Right renal pelvis (tissue), 4 donors: ENCODE measurements around the gene PCDHGA2. TPM values are rescaled to one million over a fixed set of nuclear protein-coding genes. Genes with fewer than 3 reads are reported as not detected.
"Not testable (repeated sequence)": the region's sequence is repeated elsewhere in the genome, so short reads cannot be mapped to it uniquely, and the experiment has no call there.

ENCODE experiments used
- DNase-seq, 4 donors: peaks; one replicate each; pipeline ENCODE4 v3.0.0-alpha.2; 2013; ENCODE audit warnings: low read depth in 4 of 4, low spot score in 3 of 4, missing footprints in 1 of 4
- polyA plus RNA-seq, 4 donors: library from polyadenylated mRNA; unstranded; fragments of 120-200 nt; gene quantifications; one replicate each; pipeline ENCODE4 v1.2.1, GENCODE V29; 2013; ENCODE audit not compliant: insufficient read length in 4 of 4

Gene PCDHGA2
- polyA plus RNA-seq, 4 donors: 5.8 to 7.7 (median 6.1) TPM

DNA sequence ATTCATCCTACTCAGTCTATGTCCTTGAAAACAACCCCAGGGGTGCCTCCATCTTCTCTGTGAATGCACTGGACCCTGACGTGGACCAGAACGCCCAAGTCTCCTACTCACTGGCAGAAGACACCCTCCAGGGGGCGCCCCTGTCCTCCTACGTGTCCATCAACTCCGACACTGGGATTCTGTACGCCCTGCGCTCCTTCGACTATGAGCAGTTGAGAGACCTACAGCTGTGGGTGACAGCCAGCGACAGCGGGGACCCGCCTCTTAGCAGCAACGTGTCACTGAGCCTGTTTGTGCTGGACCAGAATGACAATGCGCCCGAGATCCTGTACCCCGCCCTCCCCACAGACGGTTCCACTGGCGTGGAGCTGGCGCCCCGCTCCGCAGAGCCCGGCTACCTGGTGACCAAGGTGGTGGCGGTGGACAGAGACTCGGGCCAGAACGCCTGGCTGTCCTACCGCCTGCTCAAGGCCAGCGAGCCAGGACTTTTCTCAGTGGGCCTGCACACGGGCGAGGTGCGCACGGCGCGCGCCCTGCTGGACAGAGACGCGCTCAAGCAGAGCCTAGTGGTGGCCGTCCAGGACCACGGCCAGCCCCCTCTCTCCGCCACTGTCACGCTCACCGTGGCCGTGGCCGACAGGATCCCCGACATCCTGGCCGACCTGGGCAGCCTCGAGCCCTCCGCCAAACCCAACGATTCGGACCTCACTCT lies 37.0 kb downstream of the PCDHGA2 start:
- not testable (repeated sequence) for DNase-seq

GRCh38 chr5:141382469-141383294 lies 44.1 kb downstream of the PCDHGA2 start, which contains the start of gene PCDHGA7:
TSS of gene PCDHGA7 (plus strand) at chr5:141382742. CDS start at chr5:141382900, 158 bp downstream.
- no peak for DNase-seq

DNA sequence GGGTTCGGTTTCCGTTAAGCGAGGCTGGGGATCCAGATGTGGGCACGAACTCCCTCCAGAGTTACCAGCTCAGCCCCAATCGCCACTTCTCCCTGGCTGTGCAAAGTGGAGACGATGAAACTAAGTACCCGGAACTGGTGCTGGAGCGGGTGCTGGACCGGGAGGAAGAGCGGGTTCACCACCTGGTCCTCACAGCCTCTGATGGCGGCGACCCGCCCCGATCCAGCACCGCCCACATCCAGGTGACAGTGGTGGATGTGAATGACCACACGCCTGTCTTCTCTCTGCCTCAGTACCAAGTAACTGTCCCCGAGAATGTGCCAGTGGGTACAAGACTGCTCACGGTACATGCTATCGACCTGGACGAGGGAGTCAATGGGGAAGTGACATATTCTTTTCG lies 44.8 kb downstream of the PCDHGA2 start:
- DNase-seq: no peak

DNA sequence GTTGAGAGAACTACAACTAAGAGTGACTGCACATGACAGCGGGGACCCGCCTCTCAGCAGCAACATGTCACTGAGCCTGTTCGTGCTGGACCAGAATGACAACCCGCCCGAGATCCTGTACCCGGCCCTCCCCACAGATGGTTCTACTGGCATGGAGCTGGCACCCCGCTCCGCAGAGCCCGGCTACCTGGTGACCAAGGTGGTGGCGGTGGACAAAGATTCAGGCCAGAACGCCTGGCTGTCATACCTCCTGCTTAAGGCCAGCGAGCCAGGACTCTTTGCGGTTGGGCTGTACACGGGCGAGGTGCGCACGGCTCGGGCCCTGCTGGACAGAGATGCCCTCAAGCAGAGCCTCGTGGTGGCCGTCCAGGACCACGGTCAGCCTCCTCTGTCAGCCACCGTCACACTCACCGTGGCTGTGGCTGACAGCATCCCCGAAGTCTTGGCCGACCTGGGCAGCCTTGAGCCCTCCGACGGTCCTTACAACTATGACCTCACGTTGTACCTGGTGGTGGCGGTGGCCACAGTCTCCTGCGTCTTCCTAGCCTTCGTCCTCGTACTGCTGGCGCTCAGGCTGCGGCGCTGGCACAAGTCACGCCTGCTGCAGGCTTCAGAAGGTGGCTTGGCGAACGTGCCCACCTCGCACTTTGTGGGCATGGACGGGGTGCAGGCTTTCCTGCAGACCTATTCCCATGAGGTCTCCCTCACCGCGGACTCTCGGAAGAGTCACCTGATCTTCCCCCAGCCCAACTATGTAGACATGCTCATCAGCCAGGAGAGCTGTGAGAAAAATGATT lies 46.1 kb downstream of the PCDHGA2 start:
- DNase-seq: no peak

GRCh38 chr5:141387557-141388311 lies 49.2 kb downstream of the PCDHGA2 start, which contains the start of gene PCDHGB4:
TSS of gene PCDHGB4 (plus strand) at chr5:141387698. CDS start at chr5:141387885, 187 bp downstream.
- not testable (repeated sequence) for DNase-seq

GRCh38 chr5:141388661-141389060 lies 50.1 kb downstream of the PCDHGA2 start:
- DNase-seq: no peak

- no peak for DNase-seq
Observed at GRCh38 chr5:141389153-141390042, 50.8 kb downstream of the PCDHGA2 start.

- DNase-seq: no peak
Observed at GRCh38 chr5:141392429-141393198, 54.1 kb downstream of the PCDHGA2 start, which contains the start of gene PCDHGA8. TSS of gene PCDHGA8 (plus strand) at chr5:141392633. CDS start at chr5:141392814, 181 bp downstream.

Other genes starting within 250 kb of the PCDHGA2 start
- 1 to 10 TPM; 3.9 to 7.7 (median 4.9) TPM for gene PCDHB2, start 244.1 kb upstream of the PCDHGA2 start, polyA plus RNA-seq
- 1 to 10 TPM; 2.5 to 4.7 (median 3.4) TPM for gene PCDHB3, start 238.3 kb upstream of the PCDHGA2 start, polyA plus RNA-seq
- 1 to 10 TPM; 1.5 to 2.8 (median 2.1) TPM for gene PCDHB4, start 216.9 kb upstream of the PCDHGA2 start, polyA plus RNA-seq
- 1 to 10 TPM; 7.0 to 9.9 (median 8.2) TPM for gene PCDHB5, start 203.6 kb upstream of the PCDHGA2 start, polyA plus RNA-seq
- 1 to 10 TPM; 3.0 to 4.0 (median 3.4) TPM for gene PCDHB6, start 188.7 kb upstream of the PCDHGA2 start, polyA plus RNA-seq
- gene PCDHB7, start 166.1 kb upstream of the PCDHGA2 start, polyA plus RNA-seq: 1 to 10 TPM; 4.9 to 6.2 (median 5.9) TPM
- 1 to 10 TPM; 1.3 to 3.9 (median 2.6) TPM for gene PCDHB8, start 161.0 kb upstream of the PCDHGA2 start, polyA plus RNA-seq
- 1 to 10 TPM; 3.5 to 7.7 (median 5.2) TPM for gene PCDHB16, start 156.4 kb upstream of the PCDHGA2 start, polyA plus RNA-seq
- 1 to 10 TPM; 3.2 to 6.3 (median 3.8) TPM for gene PCDHB9, start 151.6 kb upstream of the PCDHGA2 start, polyA plus RNA-seq
- 1 to 10 TPM; 6.5 to 9.4 (median 7.7) TPM for gene PCDHB10, start 146.4 kb upstream of the PCDHGA2 start, polyA plus RNA-seq
- gene PCDHB11, start 139.1 kb upstream of the PCDHGA2 start, polyA plus RNA-seq: 1 to 10 TPM; 4.8 to 6.3 (median 5.1) TPM
- 1 to 10 TPM; 4.6 to 6.5 (median 5.5) TPM for gene PCDHB12, start 130.0 kb upstream of the PCDHGA2 start, polyA plus RNA-seq
- gene PCDHB13, start 124.8 kb upstream of the PCDHGA2 start, polyA plus RNA-seq: 1 to 10 TPM; 5.6 to 6.8 (median 6.3) TPM
- gene PCDHB14, start 115.4 kb upstream of the PCDHGA2 start, polyA plus RNA-seq: 10 to 100 TPM in 1 of 4 donors, 1 to 10 TPM in 3; 8.1 to 11.2 (median 8.8) TPM
- gene PCDHB15, start 93.4 kb upstream of the PCDHGA2 start, polyA plus RNA-seq: 10 to 100 TPM; 14.7 to 17.0 (median 16.0) TPM
- gene SLC25A2, start 34.7 kb upstream of the PCDHGA2 start, polyA plus RNA-seq: under 1 TPM in 1 of 4 donors, not detected in 3; 0.04 TPM
- 100 to 1,000 TPM; 146 to 183 (median 171) TPM for gene TAF7, start 18.0 kb upstream of the PCDHGA2 start, polyA plus RNA-seq
- 1 to 10 TPM in 2 of 4 donors, under 1 TPM in 2; 0.74 to 1.3 (median 0.96) TPM for gene PCDHGA1, start 8.2 kb upstream of the PCDHGA2 start, polyA plus RNA-seq
- gene PCDHGA3, start 5.1 kb downstream of the PCDHGA2 start, polyA plus RNA-seq: 1 to 10 TPM; 2.2 to 4.2 (median 3.1) TPM
- 1 to 10 TPM; 1.3 to 2.4 (median 2.0) TPM for gene PCDHGB1, start 11.3 kb downstream of the PCDHGA2 start, polyA plus RNA-seq
- gene PCDHGA4, start 16.3 kb downstream of the PCDHGA2 start, polyA plus RNA-seq: 1 to 10 TPM; 2.3 to 3.1 (median 2.5) TPM
- gene PCDHGB2, start 21.2 kb downstream of the PCDHGA2 start, polyA plus RNA-seq: 1 to 10 TPM; 3.4 to 4.7 (median 3.9) TPM
- gene PCDHGA5, start 25.4 kb downstream of the PCDHGA2 start, polyA plus RNA-seq: 1 to 10 TPM; 2.2 to 3.0 (median 2.5) TPM
- 1 to 10 TPM; 1.7 to 2.3 (median 2.0) TPM for gene PCDHGB3, start 31.5 kb downstream of the PCDHGA2 start, polyA plus RNA-seq
- 1 to 10 TPM; 5.4 to 9.1 (median 6.5) TPM for gene PCDHGA6, start 35.1 kb downstream of the PCDHGA2 start, polyA plus RNA-seq
- gene PCDHGA7, start 44.0 kb downstream of the PCDHGA2 start, polyA plus RNA-seq: 1 to 10 TPM; 2.1 to 2.8 (median 2.2) TPM
- gene PCDHGB4, start 48.9 kb downstream of the PCDHGA2 start, polyA plus RNA-seq: 1 to 10 TPM; 4.3 to 6.6 (median 6.0) TPM
- gene PCDHGA8, start 53.9 kb downstream of the PCDHGA2 start, polyA plus RNA-seq: under 1 TPM; 0.30 to 0.52 (median 0.32) TPM
- gene PCDHGB5, start 59.2 kb downstream of the PCDHGA2 start, polyA plus RNA-seq: 10 to 100 TPM in 1 of 4 donors, 1 to 10 TPM in 3; 9.4 to 11.0 (median 9.7) TPM
- 1 to 10 TPM; 5.5 to 6.5 (median 6.0) TPM for gene PCDHGA9, start 64.0 kb downstream of the PCDHGA2 start, polyA plus RNA-seq
- 1 to 10 TPM; 7.0 to 8.3 (median 8.2) TPM for gene PCDHGB6, start 69.3 kb downstream of the PCDHGA2 start, polyA plus RNA-seq
- 1 to 10 TPM; 3.7 to 3.9 (median 3.9) TPM for gene PCDHGA10, start 74.2 kb downstream of the PCDHGA2 start, polyA plus RNA-seq
- gene PCDHGB7, start 78.9 kb downstream of the PCDHGA2 start, polyA plus RNA-seq: 10 to 100 TPM; 15.4 to 16.6 (median 15.9) TPM
- 1 to 10 TPM; 4.4 to 5.5 (median 4.9) TPM for gene PCDHGA11, start 82.3 kb downstream of the PCDHGA2 start, polyA plus RNA-seq
- gene PCDHGA12, start 91.7 kb downstream of the PCDHGA2 start, polyA plus RNA-seq: 1 to 10 TPM in 3 of 4 donors, under 1 TPM in 1; 0.97 to 2.1 (median 1.7) TPM
- gene PCDHGC3, start 137.2 kb downstream of the PCDHGA2 start, polyA plus RNA-seq: 100 to 1,000 TPM; 105 to 128 (median 117) TPM
- 1 to 10 TPM; 2.8 to 3.4 (median 3.2) TPM for gene PCDHGC4, start 146.3 kb downstream of the PCDHGA2 start, polyA plus RNA-seq
- under 1 TPM; 0.11 to 0.61 (median 0.34) TPM for gene PCDHGC5, start 150.3 kb downstream of the PCDHGA2 start, polyA plus RNA-seq